GM12873 (cell line): ENCODE results near the gene TM2D1.

Experiments
- CTCF ChIP-seq: IDR thresholded peaks from 2 replicates; pipeline ENCODE4 v1.5.1; 2012; ENCODE audit warnings: low read depth, mild to moderate bottlenecking, moderate library complexity, low read length, control low read depth; ENCODE audit not compliant: insufficient read depth; ENCODE audit errors: missing control alignments

TM2D1 gene

GRCh38 chr1:61724813-61725694 lies at the start of gene TM2D1:
Gene TM2D1, minus strand, starts transcription at chr1:61725141. Its CDS starts 21 bp downstream, at chr1:61725120.
- TF ChIP-seq CTCF: no peak

- TF ChIP-seq CTCF: no peak
These were observed 45.2 kb upstream of the TM2D1 start for GRCh38 chr1:61770131-61770530.

- TF ChIP-seq CTCF: no peak
These were observed 33.0 kb upstream of the TM2D1 start for GRCh38 chr1:61757950-61758349.

GRCh38 chr1:61756773-61757172 lies 31.8 kb upstream of the TM2D1 start:
- no peak for TF ChIP-seq CTCF

- no peak for TF ChIP-seq CTCF
These were observed 29.6 kb upstream of the TM2D1 start for GRCh38 chr1:61754545-61754944.

- no peak for TF ChIP-seq CTCF
These were observed 29.1 kb upstream of the TM2D1 start for GRCh38 chr1:61753998-61754508.

GRCh38 chr1:61752921-61753389 lies 28.0 kb upstream of the TM2D1 start:
- TF ChIP-seq CTCF: no peak
